D341Med (cell line): ENCODE measurements around the gene EGR4.

Experiments used
- DNase-seq: peaks from one replicate; pipeline ENCODE4 v3.0.0; 2012; ENCODE audit warnings: low spot score

Gene EGR4

GRCh38 chr2:73290049-73290839 lies 3.1 kb downstream of the EGR4 start:
- peak; percentile 59 for DNase-seq

- no peak for DNase-seq
These were observed 4.0 kb downstream of the EGR4 start for GRCh38 chr2:73289304-73289703.

DNA sequence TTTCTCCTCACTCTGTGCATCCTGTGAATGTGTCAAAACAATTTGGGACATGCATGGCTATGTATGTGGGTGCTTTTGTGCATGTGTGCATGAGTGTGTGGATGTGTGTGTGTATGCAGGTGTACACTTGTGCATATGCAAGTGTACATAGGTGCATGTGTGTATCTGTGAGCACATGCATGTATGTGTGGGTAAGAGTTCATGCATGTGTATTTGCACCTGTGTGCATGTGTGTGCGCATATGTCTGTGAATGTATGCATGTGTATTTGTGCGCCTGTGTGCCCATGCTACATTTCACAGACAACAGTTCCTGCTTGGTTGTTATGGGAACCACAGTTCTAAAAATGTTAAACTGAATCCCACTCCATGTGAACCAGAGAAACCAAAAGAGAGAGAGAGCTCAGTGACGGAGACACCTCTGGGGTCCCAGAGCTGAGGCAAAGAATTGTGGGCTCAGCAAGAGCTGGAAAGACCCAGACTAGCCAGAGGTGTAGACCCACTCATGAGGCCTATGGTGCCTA lies 7.2 kb downstream of the EGR4 start:
- DNase-seq: no peak

GRCh38 chr2:73285159-73285739 lies 8.1 kb downstream of the EGR4 start:
- no peak for DNase-seq

DNA sequence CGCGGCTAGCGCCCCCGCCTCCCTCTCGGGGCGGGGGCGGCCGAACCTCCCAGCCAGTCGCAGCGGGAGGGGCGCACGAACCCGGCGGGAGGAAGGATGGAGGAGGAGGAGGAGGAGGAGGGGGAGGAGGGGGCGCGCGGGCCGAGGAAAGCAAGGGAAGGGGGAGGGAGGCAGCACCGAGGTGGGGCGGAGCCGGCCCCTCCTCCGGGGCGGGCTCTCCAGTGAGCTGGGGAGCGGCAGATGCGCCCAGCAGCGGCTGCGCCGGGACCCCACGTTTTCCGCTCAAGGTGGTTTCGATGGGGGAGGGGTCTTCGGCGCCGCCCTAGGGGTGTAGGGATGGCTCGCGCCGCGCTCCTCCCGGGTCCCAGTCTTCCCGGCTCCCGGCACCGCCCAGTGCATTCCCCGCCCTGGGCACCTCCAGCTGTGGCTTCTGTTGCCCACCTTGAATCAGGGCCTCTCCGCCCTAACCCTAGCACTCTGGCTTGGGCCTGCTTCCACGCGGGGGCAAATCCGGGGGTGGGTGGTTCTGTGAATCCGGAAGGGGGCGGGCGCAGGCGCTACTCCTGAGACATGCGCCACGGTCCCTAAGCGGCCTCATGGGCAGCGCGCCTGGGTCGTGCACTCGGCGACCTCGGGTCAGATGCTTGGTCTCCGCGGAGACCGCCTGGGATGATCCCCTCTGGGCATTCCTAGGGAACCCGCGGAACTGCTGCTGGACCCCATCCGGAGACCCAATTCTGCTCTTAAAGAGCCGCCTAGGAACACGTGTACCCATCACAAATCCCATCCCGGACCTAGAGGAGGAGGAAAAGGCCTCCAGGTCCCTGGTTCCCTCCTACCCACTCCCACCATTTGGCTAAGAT lies 8.8 kb downstream of the EGR4 start, which contains the start of gene FBXO41:
Gene FBXO41 (minus strand): TSS at position 183 of the 863 bp plus-strand sequence. CDS start 14,848 bp downstream, outside the sequence.
- DNase-seq: peak; percentile 89

DNA sequence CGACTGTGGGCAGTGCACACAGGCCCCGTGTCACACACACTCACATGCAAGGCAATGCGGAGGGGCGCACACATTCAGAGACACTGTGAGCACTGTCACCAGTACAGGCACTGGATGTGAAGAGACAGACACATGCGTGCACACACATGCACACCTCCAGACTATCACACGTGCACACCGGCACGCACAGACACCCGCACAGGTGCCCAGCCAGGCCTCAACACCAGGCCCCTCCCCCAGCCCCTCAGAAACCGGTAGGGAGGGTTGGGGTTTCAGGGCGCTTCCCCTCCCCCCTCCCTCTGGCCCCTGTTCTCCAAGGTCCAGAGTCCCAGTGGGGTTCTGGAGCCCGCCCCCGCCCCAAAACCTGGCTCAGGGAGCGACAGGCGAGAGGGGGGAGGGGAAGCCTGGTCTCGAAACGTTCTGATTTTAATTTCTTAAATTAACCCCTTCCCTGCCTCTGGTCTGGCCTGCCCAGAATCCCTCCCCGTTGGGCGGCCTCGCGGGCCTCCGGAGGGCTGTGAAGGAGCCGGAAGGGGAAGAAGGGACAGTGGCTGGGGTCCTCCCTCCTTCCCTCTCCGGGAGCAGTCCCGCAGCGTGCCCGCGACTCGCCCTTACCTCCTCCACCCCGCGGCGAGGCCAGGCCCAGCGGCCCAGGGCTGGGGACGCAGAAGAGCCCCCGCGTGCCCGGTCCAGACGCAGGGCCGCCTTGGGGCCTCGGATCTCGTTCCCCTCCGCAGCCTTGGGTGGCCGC lies 9.6 kb downstream of the EGR4 start:
- peak; percentile 49 for DNase-seq

GRCh38 chr2:73282924-73283544 lies 10.3 kb downstream of the EGR4 start:
- no peak for DNase-seq

GRCh38 chr2:73281244-73281643 lies 12.1 kb downstream of the EGR4 start:
- no peak for DNase-seq

DNA sequence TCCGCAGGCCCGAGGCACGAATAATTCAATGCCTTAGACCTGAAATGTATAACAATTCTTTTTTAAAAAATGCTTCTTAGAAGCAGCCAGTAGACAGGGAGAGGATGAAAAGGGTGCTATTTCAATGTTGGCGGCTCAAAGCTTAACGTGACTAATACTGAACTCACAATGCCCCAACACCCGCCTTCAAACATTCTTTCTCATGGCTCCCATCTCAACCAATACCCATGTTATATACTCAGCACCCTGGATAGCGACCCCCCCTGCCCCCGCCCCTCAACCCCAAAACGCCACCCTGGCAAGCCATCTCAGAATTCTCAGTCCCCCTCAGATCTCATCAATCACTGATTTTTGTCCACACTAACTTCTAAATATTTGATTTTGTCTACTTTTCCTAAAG lies 13.5 kb downstream of the EGR4 start:
- DNase-seq: no peak

- DNase-seq: no peak
These were observed 21.1 kb downstream of the EGR4 start for GRCh38 chr2:73272270-73272669.

DNA sequence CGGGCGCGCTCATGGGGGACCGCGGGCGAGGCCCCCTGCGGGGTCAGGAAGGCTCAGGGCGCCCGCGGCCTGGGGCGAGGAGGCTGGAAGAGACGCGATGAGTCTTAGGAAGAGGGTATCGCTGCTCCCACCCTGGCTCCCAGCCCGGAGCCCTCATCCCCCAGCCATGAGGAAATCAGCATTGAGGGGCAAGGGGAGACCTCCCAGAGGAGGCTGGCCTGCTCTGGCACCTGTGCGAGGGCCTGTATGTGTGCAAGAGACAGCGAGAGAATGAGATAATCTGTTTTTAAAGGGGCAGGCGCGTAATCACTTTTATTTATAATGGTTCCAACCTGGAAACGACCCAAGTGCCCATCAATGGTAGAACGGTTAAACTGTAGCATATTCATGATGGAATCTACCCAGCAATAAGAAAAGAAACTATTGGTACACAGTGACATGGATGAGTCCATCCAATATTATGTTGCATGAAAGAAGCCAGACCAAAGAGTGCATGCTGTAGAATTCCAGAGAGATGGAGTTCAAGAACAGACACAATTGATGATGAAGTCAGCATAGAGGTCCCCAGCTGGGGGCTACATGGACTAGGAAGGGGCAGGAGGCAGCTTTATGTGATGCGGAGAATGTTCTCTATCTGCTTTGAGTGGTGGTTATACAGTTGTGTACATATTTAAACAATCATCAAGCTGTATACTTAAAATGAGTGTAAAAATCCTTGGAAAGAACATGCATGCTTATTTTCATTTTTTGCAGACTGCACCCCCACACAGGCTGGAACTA lies 23.5 kb downstream of the EGR4 start:
- no peak for DNase-seq

DNA sequence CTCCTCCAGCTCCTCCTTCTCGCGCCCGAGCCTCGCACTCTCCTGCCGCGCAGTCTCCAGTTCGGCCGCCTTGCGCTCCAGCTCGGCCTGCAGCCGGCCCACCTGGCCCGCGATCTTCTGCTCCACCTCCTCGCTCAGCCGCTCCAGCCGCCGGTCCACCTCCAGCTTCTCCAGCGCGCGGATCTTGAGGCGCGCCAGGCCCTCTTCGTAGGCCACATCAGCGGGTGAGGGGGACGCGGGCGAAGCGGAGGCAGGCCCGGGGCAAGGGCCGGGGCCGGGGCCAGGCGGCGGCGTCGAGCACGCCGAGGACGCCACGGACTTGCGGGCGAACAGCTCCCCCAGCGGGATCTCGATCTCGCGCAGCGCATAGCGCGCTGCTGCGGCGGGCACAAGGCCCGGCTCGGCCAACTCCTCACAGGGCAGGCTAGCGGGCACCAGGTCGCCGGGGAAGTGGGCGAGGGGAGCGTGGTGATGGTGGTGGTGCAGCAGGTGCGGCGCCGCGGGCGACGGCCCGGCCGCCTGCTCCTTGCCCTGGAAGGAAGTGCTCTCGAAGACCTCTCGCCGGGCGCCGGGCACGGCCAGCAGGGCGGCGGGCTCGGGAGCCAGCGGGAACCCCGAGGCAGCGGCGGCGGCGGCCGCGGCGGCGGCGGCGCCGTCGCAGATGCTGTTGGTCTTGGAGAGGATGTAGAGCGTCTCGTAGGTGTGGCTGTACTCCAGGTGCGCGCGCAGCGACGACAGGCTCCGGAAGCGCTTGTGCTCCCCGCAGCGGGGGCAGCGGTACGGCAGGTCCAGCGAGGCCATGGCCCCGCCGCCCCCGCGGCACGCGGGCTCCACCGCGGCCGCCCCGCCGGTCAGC lies 24.3 kb downstream of the EGR4 start:
- DNase-seq: peak; percentile 45

- DNase-seq: no peak
These were observed 24.9 kb downstream of the EGR4 start for GRCh38 chr2:73268366-73268829.

DNA sequence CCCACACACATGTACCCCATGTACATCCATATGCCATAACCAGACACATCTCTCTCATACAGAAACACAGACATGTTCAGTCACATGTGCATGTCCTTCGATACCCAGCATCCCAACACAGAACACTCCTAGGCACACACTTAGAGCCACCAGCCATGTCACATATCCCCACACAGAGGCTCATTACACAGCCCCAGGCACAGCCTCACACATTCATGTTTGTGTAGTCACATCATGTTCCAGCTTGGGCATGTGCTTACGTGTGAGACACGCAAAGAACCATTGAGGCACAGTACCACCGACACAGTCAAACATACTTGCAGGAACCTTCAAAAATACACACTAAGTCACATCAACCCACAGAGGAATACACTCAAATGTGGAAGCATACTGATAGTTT lies 26.3 kb downstream of the EGR4 start:
- no peak for DNase-seq

GRCh38 chr2:73266061-73266901 lies 27.1 kb downstream of the EGR4 start:
- DNase-seq: no peak

- no peak for DNase-seq
These were observed 27.9 kb downstream of the EGR4 start for GRCh38 chr2:73265298-73266060.

- DNase-seq: no peak
These were observed 28.6 kb downstream of the EGR4 start for GRCh38 chr2:73264783-73265182.

DNA sequence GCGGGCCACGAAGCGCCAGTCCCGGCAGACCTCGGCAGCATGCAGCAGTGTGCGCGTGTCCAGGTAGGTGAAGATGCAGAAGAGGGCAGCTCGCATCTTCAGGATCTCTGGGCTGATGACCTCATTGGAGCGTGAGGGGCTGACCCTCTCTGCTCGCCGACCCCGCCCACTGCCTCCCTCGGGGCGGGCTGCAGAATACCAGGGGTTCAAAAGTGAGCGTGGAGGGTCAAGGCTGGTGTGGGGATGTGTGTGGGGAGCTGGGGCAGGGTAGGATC lies 29.1 kb downstream of the EGR4 start:
- no peak for DNase-seq
